Stimulated activated CD4-positive, alpha-beta T cell treated with anti-CD3 and anti-CD28 coated beads, Interleukin-4, amount 100 ng/mL, for 24 hours (primary cell): ENCODE measurements around the gene DUSP14.
"Not testable (repeated sequence)": the region's sequence is repeated elsewhere in the genome, so short reads cannot be mapped to it uniquely, and the experiment has no call there.

Source experiments
- DNase-seq: peaks from one replicate; pipeline ENCODE4 v3.0.0-alpha.2; 2020

The DUSP14 gene, protein sequence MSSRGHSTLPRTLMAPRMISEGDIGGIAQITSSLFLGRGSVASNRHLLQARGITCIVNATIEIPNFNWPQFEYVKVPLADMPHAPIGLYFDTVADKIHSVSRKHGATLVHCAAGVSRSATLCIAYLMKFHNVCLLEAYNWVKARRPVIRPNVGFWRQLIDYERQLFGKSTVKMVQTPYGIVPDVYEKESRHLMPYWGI

DNA sequence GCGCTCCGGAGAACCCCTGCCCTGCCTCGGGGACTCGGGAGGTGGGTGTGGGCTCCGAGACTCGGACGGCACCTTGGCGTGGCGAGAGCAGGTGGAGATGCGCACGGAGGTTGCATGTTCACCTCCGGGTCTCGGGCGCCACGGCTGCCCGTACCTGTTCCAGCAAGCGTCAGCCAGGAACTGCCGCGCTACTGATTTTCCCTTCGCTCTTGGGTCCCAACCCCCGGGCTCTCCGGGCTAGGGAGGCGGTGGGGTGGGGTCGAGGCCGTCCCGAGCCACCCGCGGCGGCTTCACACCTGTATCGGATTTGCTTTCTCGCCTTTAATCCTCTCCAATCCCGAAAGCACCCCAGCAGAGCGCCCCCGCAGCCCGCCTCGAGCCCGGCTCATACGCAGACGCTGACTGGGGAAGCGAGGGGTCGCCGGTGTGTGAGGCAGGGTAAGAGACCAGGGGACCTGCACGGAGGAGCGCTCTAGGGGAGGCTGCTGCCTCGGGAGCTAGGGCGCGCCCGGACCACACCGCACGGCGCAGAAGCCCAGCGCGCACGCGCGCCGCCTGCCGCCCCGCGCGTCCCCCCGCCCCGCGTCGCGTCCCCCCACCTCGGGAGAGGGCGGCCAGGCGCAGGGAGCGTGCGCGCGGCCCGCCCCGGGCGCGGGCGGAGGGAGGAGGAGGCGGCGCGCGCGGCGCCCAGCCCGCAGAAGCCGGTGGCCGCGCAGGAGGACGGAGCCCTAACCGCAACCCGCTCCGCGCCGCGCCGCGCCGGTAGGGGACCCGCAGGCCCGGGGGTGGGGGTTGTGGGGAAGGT is at the start of gene DUSP14:
Gene DUSP14 (plus strand): TSS at position 695 of the 805 bp plus-strand sequence. CDS start 22,382 bp downstream, outside the sequence.
- DNase-seq, result peak; percentile 79

DNA sequence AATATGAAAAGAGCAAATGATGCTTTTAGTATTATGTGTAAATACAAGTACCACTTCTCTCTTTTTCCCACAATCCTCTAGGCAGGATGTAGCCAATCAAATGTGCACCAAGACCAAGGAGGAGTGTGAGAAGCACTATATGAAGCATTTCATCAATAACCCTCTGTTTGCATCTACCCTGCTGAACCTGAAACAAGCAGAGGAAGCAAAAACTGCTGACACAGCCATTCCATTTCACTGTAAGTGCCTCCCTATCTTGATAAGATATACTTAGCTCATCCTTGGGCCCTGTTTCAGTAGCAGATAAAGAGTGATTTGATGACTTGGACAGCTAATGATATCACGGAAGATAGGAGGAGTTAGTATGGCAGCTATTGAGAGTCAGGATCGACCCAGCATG is 49.3 kb upstream of the DUSP14 start:
- DNase-seq, result no peak

DNA sequence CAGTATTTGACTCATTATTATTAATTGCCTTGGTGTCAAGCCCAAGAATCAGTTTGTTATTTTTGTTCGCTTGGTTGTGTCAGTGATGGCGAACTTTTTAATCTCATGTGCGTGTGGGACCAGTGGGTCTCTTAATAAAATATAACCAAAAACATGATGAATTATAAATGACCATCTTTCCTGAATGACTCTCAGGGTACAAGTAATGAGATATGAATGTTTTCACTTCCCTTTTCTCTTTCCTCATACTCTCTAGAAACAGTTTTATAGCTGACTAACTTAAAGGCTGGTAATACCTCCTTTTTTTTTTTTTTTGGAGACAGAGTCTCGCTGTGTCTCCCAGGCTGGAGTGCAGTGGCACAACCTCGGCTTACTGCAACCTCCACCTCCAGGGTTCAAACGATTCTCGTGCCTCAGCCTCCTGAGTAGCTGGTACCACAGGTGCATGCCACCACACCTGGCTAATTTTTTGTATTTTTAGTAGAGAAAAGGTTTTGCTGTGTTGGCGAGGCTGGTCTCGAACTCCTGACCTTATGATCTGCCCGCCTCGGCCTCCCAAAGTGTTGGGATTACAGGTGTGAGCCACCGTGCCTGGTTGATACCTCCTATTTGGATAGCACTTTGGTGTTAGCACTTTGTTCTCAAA is 48.2 kb upstream of the DUSP14 start:
- DNase-seq, result not testable (repeated sequence)

DNA sequence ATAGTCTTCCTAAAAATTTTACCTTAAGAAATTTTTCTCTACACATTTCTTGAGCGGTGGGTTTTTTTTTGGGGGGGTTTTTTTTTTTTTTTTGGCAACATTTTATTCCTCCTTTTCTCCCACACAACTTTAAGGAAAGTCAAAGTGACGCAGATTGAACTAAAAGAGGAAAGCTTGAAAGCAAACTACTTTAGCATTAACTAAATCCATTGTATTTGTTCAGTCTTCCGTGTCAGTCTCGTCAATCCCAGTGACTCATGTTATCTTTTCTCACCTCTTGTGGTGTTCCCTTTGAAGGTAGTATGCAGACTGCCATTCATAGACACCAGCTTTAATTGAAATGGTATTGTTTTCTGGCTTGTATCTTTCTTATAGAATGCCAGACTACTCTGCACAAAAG is 43.7 kb upstream of the DUSP14 start:
- DNase-seq, result no peak

DNA sequence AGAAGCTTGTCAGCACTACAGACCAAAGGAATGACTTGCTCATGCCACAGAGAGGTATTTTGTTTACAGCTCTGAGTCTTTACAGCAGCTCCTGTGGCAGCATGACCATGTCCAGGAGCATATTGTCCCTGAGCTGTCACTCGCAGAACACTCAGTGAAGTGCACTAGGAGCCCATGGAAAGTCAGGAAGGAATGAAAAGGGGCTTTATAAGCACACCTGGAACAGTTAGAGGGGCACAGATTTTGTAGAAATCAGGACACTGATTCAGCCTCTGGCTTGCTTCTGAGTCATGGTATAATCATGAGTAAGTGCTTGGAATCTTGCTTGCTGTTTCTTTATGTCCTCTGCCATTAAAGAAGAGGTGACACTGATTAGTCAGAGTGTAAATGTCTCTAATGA is 42.0 kb upstream of the DUSP14 start:
- DNase-seq, result no peak

DNA sequence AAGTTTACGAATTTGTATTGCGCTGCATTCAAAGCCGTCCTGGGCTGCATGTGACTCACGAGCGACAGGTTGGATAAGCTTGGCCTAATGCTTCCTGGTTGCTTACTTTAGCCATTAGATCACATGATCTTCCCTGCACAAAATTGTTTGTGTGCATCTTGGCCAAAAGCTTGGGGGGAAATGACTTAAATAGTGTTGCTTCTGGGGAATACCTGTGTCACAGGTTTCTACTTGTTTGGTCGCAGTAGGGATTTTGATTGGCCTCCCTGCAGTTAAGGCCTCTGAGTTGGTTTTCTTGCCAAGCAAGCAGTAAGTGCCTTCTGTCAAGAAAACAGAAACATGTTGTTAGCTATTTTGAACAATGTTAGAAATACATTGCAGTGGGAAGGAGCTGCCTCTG is 39.6 kb upstream of the DUSP14 start:
- no peak for DNase-seq

DNA sequence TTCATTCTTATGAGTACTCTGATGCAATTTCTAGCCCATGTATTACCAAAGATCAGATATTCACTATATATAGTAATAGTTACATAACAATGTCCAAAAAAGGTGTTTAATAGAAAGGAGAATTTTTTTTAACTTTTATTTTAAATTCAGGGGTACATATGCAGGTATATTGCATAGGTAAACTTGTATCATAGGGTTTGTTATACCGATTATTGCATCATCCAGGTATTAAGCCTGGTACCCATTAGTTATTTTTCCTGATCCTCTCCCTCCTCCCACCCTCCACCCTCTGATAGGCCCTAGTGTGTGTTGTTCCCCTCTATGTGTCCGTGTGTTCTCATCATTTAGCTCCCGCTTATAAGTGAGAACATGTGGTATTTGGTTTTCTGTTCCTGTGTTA is 31.9 kb upstream of the DUSP14 start:
- DNase-seq, result not testable (repeated sequence)

DNA sequence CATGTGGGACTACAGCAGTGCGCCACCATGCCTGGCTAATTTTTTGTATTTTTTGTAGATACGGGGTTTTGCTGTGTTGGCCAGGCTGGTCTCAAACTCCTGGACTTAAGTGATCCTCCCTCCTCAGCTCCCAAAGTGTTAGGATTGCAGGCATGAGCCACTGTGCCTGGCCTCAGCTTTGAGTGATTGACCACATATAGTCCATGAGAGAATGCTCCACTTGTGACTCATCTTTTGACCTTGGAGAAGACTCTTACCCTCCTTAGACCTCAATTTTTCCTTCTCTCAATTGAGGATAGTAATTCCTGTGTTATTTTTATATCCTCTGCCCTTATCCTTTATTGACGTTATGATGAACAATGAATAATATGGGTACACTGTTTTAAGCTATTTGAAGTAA is 30.9 kb upstream of the DUSP14 start:
- DNase-seq, result no peak

DNA sequence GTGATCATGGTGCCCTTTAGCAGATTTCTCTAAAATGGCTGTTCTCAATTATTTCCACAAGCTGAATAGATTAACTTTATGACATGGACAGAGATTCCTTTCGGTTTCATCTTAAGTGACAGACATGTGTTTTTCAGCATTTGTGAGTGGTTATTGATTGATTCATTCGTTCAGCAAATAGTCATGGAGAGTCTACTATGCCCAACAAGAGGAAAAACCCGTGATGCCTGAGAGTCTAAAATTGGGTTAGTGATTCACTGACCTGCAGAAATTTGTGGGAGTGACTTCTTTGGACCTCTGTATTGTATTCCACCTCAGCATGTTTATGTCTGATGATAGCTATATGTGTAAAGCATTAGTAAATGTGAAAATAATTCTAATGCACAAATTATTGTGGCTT is 28.0 kb upstream of the DUSP14 start:
- no peak for DNase-seq

DNA sequence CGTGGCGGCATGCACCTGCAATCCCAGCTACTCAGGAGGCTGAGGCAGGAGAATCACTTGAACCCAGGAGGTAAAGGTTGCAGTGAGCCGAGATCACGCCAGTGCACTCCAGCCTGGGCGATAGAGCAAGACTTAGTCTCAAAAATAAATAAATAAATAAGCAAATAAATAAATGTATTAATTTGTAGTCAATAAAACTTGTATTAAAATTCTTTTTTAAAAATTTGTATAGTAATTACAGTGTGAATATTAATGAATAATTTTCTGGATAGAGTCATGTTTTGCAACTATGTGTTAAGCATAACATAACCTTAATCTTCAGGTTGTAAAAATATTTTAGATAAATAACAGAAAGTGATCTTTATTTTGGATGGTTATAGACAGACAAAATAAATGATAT is 27.2 kb upstream of the DUSP14 start:
- no peak for DNase-seq

DNA sequence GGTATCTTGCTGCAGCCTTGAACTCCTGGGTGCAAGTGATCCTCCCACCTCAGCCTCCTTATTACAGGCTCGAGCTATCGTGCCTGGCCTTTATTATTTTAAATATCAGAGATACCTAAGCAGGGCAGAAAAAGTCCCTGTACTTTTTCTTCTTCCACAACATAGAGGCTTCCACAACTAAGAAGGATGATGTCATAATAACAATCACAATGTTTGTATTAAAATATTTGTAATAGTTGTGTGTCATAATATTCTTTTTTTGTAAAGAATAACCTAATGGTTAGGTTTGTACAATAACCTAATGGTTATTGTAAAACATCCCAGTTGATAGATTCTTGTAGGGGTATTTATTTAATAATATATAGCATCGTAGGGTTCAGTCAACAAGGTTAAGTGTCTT is 26.7 kb upstream of the DUSP14 start:
- no peak for DNase-seq

DNA sequence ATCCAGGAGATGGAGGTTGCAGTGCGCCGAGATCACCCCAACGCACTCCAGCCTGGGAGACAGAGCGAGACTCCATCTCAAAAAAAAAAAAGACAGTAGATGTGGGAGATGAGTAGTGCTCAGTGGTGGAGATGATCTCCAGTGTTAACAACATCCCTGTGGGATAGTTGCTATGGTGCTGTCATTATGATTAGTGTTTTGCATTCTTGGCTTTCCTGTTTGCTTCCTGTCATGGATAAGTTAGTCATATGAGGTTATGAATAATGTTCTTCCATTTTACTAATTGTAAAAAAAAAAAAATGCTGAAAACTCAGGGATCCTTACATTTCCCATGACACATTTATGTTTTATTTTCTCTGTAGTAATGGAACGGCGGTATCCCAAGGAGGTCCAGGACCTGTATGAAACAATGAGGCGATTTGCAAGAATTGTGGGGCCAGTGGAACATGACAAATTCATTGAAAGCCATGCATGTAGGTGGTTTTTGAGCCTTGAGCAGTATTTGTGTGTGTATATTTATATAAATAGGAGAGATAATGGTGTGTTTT is 24.5 kb upstream of the DUSP14 start:
- no peak for DNase-seq

DNA sequence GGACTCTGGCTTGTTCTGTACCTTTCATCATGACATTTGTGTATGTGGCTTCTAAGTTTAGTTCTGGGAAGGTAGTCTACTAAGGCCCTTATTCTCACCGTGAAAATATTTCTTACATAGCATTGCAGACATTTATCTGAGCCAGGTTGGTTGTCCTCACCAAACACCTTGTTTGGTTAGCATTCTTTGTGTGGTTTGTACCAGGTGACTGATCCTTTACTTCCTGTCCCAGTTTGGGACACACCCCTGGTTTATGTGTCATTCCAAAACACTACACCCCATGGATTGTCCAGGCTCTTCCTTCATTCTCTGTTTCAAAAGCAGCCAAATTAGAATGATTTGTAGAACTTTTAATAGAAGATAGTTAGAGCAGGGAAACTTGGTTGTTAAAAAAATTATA is 23.2 kb upstream of the DUSP14 start:
- DNase-seq, result no peak

DNA sequence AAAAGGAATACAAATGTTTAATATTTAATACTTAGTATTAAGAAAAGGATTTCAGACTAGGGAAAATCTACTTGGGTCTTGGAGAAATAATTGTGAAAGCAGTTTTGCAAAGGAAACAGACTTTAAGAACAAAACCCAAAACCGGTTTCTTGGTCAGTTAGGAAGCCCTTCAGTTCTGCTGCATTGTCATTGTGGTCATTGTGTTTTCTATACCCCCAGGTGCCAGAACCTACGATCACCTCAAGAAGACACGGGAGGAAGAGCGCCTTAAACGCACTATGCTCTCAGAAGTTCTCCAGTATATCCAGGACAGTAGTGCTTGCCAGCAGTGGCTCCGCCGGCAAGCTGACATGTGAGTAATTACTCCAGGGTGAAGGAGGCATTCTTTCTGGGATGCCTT is 19.5 kb upstream of the DUSP14 start:
- DNase-seq, result no peak

DNA sequence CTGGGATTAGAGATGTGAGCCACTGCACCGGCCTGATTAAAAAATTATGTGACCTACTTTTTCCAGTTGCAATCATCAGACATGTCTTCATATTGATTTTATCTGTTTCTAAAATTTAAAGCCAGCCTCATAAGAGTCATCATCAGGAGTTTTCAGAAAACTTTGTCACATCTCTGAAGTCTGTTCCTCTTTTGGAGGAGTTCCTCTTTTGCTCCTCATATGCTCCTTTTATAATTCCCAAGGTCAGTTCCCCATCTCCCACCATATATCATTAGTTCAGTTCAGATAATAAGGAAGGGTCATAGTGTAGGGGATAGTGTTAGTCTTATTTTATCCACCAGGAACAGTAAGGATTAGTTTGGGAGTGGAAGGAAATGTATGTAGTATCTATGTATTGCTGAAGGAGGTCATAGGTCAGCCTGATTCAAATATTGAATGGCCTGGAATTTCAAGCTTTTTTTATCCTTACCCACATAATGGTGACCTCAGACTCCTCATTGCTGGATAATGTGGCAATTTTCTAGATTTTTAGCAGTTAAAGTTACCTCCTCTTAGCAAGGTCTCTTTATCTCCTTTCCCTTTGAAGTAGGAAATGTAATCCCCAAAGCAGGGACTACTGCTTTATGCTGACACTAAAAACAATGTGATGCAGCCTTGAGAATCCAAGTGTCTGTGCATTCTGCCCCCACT is 13.8 kb upstream of the DUSP14 start:
- DNase-seq, result no peak

DNA sequence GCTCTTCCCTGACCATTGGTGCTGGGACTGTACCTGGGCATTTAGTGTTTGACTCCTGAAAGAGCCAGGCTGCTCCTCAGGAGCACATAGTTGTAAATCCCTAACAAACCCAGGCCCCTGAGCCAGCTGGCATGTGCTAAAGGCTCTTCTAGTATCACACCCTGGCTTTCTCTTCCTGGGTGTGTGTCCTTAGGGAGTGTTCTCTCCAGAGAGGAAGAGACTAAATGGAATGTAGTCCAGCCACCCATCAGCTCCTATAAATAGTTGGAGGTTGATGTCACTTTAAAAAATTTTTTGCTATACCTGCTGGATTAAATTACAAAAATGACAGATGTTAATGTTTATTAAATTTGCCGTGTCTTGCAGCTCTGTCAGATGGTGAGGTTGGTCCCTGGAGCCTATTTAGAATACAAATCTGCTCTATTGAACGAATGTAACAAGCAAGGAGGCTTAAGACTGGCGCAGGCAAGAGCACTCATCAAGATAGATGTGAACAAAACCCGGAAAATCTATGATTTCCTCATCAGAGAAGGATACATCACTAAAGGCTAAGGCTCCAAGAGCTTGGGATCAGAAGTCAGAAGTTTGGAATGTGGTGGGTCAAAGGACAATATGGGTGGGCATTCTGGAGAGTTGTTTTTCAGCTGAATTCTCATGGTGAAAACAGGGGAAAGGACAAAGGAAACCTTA is 13.1 kb upstream of the DUSP14 start:
- no peak for DNase-seq

DNA sequence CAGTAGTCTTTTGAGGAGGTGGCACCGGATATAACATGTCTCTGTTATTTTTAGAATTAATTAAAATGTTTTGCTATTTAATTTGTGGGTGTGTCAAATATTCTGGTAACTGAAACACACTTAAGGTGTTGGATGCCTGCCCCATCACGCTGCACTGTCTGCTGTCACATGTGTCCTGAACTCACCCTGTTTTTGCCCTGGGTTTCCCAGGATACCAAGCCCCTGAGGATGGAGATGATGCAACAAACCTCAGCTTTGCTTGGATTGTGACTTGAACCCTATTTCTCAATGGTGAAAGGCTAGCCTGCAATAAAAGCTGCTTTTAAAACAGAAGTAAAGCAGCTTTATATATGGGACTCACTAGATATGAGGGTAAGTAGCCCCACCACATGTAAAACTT is 11.5 kb upstream of the DUSP14 start:
- no peak for DNase-seq

DNA sequence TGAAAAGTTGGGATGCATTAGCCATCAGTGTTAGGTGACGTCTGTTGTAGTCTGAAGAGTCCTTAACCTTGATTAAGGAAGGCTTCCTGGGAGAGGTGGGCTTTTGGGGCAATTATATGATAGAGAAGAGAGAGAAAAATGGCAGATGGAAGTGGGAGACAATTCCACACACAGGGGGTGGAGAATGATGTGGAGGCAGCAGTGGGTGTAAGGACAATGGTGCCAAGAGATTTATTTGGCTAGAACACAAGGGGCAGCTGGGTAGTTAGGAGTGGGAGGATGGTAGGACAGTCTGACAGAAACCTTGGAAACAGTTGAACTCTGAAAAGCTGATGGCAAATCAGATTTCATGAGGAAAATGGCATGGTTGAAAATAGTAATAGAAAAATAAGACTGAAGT is 10.7 kb upstream of the DUSP14 start:
- no peak for DNase-seq

DNA sequence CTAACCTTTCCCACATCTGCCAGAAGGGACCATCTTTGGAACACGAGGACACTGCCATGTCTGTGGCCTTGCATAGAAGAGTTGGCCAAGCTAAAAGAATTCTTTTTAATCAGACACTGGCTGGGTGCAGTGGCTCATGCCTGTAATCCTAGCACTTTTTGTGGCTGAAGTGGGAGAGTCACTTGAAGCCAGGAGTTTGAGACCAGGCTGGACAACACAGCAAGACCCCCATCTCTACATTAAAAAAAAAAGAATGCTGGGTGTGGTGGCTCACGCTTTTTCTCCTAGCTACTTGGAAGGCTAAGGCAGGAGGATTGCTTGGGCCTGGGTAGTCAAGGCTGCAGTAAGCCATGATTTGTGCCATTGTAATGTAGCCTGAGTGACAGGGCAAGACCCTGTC is 9.3 kb upstream of the DUSP14 start:
- no peak for DNase-seq

DNA sequence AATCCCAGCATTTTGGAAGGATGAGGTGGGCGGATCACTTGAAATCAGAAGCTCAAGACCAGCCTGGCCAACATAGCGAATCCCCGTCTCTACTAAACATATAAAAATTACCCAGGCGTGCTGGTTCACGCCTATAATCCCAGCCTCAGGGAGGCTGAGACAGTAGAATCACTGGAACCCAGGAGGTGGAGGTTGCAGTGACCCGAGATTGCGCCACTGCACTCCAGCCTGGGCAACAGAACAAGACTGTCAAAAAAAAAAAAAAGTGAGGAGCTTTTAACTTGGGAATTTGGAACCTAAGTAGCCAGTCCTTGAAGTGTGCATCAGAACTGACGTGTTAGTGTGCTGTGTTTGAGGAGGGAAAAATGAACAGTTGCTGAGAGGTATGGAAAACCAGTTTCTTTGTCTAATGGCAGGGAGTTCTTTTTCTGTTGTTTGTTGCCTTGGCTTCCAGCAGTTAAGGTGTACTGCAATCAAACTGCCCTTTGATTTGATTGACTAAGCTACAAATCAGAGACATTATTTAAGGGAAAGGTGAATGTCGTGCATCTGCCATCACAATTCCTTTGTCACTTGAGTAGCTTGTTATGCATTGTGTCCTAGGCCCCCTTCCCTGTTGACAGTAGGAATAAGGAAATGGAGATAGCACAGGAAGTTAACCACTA is 8.6 kb upstream of the DUSP14 start:
- no peak for DNase-seq

DNA sequence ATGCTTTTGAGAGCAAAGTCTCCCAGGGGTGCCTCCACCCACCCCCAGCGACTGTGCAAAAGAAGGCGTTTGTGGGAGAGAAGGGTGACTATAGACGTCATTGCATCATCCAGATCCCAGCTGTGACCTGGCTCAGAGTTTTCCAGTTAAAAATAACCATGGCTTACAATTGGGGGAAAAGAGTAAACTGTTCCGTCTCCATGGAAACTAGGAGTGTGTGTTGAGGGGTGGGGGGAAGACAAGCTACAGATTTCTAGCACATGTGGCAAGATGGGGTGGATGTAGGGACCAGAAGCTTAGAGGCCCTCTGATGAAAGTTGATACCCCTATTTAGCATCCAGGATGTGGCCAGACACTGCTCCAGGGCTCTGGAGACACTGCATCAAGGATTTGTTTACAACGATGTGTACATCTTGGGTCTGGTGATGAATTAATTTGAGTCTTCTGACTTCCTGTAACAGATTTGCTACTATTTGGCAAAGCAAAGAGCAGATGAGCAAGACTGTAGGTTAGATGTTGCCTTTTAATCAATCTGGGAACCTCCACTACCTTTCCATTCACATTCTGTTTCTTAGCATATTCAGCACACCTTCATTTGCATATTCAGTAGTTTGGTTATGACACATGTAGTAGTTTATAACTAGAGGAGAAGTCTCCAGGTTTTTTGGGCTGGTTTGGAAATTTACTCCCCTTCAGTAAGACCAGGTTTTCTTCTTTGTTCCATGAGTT is 6.2 kb upstream of the DUSP14 start:
- DNase-seq, result no peak
